B cell (primary cell): ENCODE measurements around the gene CARHSP1.

Source experiments
- CTCF ChIP-seq: fragments of 200-600 bp; IDR thresholded peaks from one replicate; pipeline ENCODE4 v1.8.0; 2022; ENCODE audit warnings: antibody characterized with exemption, mild to moderate bottlenecking
- EZH2 ChIP-seq: IDR thresholded peaks from 2 replicates; pipeline ENCODE4 v1.6.1; 2012; ENCODE audit warnings: borderline replicate concordance, low read depth, mild to moderate bottlenecking, moderate library complexity, low read length; ENCODE audit not compliant: insufficient read depth, poor library complexity, severe bottlenecking

- no peak for TF ChIP-seq CTCF
- TF ChIP-seq EZH2: no peak
Measured at GRCh38 chr16:8874388-8874787, 5.6 kb upstream of the CARHSP1 start.
